NCI-H748 (cell line): ENCODE data around the gene PLK3.
A peak's percentile ranks its signal among the peaks of the same experiment; 100 is the strongest.
"Not testable (repeated sequence)": the region's sequence is repeated elsewhere in the genome, so short reads cannot be mapped to it uniquely, and the experiment has no call there.

Experiments
- DNase-seq: peaks from one replicate; lab custom pipeline; 2025; ENCODE audit not compliant: unreplicated experiment; lab: John Stamatoyannopoulos, UW

The PLK3 gene

DNA sequence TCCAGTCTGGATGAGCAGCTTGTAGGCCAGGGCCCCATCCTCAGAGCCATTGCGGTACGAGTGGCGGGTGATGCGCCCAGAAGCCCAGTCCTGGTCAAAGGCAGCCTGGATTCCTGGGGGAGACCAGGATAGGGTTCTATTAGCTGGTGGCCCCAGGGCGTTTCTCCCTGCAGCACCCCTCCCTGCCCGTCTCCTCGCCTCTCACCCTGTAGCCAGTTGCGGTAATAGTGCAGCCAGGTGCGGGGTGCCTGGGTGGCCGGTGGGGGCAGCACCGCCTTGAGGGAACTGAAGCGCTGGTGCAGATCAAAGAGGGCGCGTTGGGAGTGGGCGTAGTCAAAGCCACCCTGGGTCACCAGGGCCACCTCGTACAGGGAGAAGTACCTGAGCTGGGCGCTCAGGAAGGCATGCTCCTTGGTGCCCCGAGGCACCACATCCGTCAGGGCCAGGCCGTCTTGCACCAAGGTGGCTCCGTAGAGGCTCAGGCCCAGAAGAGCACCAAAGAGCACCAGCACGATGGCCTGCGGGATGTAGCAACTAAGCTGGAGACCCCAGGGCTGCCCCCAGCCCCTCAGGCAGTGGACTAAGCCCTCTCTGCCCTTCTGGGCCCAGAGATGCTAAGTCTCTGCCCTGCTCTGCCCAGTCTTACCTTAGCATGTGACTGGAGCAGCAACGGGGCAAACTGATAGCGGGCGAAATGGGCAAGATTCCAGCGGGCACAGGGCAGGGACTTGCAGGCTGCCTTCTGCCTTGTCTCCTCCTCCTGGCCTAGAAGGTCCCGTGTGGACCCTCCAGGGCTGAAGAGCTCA is 27.2 kb downstream of the PLK3 start:
- DNase-seq, result no peak

DNA sequence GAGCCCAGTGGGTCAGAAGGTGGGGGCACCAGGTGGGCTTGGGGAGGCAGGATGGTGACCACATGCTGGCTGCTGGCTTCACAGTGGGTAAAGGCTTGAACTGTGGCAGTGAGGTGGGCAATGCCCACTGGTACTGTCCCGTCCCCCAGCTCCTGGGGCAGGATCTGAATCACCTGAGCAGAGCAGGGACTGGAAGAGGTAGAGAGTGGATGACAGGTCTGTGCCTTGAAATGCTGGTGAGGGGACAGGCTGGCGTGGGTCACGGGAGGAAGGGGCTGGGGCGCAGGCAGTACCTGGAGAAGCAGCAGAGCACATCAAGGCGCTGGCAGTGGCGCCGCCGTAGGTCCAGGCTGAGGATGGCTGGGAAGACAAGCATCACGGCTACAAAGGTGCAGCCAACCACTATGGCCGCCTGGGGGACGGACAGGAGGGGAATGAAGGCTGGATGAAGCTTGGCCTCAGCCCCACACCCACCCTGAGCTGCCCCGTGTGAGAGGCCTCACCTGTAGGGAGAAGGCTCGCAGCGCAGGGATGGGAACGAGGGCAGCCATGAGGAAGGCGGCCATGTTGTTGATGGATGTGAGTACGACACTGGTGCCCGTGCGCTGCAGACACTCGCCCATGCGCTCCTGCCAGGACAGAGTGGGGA is 27.9 kb downstream of the PLK3 start:
- DNase-seq, result no peak

DNA sequence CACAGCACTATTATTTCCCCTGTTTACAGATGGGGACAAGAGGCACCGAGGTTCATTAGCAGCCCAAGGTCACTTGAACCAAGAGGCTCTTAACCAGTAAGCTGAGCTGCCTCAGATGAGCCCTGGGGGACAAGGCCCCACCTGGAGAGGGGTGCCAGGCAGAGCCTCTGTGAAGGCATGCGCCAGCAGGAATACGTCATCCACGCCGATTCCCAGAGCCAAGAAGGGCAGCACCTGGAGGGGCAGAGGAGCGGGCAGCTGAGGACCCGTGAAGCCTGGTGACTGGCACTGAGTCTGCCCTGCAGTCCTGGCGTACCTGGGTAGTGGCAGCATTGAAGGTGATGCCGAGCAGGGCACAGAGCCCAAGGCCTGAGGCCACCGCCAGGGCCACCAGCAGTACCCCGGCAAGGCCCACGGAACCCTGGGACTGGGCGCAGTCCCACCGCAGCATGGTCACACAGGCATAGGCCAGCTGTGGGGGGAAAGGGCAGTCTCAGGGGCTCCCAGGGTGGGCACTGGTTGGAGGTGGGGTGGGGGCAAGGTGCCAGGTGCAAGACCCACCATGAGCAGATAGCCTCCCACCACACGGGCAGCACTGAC is 28.8 kb downstream of the PLK3 start:
- DNase-seq, result no peak

DNA sequence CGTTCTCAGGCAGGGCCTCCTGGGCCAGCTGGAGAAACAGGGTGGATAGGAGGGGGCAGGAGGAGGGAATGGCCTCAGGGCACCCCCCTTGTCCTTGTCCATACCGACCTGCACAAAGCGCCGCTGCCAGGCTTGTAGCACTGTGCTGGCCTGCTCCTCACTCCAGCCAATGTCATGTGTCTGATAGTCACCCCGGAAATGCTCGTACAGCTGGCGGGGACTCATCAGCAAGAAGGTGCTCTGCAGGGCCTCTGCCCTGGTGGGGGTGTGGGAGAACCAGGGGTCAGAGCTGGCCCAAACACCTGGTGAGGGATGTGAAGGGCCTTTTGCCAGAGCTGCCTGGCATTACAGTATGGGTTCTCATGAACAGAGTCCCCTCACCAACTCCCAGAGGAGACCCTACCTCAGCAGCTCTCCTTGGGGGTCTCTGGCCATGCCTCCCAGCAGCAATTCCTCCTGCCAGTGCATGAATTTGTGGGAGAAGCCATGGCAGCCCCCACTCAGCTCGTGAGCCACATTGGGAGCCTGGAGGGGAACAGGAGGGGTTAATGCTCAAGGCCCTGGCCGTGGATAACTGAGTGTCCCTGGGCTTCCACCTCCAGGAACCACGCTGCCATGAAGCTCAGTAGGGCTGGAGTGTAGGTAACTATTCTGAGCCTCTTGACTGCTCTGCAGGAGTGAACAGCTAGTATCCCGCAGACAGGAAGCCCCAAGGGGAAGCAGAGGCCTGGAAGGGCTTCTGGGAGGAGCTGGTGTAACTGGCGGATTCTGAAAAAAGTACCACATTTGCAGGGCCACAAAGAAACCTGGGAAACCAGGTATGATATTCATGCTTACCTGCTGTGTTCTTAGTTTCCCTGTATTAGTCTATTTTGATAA is 29.6 kb downstream of the PLK3 start:
- no peak for DNase-seq

DNA sequence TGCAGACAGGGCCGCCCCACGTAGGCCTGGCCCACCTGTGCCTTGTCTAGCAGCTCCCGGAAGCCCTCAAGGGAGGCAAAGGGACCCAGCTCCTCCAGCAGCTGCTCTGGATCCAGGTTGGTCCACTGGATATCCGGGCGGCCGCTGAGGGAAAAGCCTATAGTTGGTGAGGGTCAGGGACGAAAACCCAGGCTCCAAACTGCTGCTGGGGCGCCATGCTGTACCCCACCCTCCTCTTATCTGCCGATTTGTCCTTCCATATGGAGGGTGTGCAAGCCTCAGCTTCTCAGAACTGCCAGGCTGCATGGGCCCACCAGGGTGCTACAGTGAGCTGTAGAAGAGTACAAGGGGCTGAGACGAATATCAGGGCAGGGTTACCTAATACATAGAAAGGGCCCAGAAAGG is 30.7 kb downstream of the PLK3 start:
- no peak for DNase-seq

DNA sequence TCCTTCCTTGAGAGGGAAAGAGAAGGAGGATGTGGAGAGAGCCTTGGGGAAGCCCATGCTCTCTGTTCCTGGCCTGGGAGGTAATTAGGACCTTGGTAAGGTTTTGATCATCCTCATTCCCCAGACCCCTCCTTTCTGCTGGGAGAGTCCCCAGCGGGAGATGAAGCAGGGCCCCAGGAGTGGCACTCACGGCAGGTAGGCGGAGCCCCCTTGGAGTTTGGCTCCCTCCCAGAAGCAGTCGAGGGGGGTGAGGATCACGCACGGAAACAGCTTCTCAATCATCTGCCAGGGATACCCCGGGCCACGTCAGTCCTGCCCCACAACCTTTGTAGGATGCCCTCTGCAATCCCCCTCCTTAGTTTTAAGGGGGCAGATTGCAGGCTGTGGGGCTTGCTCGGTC is 31.3 kb downstream of the PLK3 start:
- no peak for DNase-seq

DNA sequence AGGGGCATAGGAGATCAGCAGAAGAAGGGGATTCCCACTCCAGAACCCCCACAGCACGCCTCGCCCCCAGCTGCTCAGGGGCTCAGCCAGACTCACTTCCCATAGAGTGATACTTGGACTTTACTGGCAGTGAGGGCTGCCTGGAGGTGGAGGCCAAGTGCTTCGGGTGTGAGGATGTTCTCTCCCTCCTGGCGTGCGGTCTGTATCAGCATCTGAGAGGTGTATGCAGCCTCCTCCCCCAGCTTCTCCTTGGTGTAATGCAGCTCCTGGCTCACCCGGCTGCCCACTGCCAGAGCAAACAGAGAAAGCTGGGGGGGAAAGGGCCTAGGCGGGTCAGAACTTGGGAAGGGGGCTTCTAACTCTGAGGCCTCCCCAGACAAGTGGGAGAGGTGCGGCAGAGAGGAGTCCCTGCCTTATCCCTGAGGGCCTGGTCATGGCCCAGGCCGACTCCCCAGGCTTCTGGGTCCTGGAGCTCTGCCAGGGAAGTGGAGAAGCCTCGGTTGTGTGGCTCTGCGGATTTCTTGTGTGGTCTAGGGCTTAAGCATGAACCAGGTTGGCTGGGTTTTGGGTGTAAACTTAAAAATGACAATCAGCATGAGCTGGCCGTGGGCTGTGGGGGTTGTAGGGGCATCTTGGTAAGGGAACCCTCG is 32.0 kb downstream of the PLK3 start:
- DNase-seq, result no peak

DNA sequence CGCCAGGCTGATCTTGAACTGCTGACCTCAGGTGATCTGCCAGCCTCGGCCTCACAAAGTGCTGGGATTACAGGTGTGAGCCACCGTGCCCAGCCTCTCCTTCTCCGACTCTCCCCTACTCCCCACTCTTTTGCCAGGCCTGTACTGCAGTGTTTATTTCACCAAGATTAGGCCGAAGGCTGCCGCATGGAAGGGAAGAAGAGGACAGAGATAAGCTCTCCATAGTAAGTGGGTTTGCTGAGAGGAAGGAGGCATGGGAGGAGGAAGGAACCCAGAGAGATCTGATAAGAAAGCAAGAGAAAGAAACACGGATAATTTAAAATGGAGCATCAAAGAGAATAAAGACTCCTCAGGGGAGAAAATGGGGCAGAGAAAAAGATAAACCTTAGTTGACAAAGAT is 34.2 kb downstream of the PLK3 start:
- no peak for DNase-seq

DNA sequence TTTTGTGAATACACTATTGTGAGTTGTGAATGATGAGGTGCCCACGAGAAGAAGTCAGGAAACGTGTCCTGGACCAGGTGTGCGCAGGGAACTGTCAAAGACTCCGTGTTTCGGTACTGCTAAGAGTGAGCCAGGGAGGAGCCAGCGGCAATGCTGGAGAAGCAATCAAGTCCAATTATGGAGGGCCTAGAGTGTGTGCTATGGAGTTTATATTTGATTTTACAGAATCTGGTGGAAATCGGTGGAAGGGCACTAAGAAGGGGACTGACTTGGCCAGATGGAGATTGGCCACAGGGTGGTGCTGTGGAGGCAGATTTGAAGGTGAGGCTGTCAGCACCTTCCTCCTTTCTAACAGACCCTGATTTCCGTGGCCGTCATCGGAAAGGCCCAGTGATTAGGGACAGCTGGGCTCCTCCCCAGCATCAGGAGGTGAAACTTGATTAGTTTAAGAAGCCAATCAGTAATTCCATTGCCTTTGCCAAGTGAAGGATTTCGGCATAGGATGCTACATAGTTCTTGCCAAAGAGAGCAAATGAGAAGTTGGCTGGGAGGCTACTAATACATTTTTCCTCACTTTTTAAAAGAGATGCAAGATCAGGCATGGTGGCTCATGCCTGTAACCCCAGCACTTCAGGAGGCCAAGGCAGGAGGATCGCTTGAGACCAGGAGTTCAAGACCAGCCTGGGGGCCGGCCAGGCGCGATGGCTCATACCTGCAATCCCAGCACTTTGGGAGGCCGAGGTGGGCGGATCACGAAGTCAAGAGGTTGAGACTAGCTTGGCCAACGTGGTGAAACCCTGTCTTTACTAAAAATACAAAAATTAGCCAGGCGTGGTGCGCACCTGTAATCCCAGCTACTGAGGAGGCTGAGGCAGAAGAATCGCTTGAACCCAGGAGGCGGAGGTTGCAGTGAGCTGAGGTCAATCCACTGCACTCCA is 35.8 kb downstream of the PLK3 start:
- peak; percentile 83 for DNase-seq

DNA sequence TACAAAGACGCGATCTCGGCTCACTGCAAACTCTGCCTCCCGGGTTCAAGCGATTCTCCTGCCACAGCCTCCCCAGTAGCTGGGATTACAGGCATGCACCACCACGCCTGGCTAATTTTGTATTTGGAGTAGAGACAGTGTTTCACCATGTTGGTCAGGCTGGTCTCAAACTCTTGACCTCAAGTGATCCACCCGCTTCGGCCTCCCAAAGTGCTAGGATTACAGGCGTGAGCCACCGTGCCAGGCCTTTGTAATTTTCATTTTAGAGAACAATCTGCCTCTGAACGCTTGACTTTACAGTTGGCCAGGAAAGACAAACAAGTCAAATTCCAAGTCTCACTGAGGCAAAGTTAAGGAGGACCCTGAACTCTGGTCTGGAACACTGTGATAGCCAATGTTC is 38.1 kb downstream of the PLK3 start:
- DNase-seq, result not testable (repeated sequence)

DNA sequence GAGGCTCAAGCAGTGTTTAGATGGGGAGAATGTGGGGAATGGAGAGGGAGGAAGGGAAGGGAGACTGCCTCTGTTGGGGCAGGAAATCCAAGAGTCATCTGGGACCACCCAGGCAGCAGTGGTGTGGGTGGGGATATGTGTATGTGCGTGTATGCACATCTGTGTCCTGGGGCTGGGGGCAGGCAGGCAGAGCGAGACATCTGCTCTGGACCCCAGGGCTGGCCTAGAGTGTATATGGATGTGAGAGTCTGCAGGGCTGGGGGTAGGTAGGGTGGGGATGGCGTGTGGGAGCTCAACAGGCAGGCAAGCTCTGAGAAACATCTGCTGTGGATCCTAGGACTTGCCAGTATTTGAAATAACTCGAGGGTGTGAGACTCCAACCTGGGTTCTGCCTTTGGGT is 39.4 kb downstream of the PLK3 start:
- no peak for DNase-seq

DNA sequence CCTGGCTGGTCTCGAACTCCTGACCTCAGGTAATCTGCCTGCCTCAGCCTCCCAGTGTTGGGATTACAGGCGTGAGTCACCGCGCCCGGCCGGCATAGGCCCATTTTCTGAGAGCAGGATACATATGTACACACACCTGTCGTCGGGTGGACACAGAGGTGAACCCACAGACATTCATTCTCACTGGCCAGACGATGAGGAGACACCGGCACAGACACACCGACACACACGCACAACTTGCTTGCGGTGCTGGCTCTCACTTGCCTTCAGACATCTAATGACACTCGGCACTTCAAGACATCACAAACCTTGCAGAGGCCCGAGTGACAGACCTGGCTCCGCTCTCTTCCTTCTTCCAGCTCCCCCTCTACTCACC is 42.3 kb downstream of the PLK3 start:
- peak; percentile 44 for DNase-seq

DNA sequence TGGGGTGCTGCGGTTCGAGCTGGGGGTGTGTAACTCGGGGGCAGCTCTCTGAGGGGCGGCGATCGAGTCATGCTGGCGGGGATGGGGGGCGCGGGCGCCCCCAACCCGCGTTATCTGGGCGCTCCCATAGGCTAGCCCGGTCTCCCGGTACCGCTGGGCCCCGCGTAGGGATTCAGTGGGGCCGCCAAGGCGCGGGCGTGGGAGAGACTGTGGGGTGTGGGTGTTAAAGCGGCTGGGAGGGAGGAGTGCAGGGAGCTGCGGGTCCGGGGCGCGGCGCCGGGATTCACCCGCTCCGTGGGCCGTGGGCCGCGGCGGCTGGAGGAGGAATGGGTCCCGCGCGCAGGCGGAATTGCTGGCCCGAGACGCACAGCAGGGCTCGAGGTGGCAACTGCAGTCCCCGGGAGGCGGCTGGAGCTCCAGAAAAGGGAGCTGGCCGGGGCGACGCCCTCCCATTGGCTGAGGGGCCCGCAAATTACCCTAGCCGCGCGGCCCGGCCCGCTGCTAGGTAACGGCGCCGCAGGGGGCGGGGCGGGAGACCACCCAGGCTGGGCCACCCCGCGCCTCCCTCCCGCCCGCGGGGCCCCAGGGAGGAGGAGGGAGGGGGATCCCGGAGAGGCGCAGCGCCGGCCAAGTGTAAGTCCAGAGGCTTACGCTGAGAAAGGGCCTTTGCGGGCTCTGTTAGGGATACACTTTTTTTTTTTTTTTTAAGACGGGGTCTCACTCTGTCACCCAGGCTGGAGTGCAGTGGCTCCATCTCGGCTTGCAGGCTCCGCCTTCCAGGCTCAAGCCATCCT is 42.9 kb downstream of the PLK3 start, which contains the start of gene PTCH2:
PTCH2 (minus strand) TSS at position 392 of the 794 bp plus-strand sequence; CDS start at position 71, 321 bp downstream.
- DNase-seq, result peak; percentile 88

DNA sequence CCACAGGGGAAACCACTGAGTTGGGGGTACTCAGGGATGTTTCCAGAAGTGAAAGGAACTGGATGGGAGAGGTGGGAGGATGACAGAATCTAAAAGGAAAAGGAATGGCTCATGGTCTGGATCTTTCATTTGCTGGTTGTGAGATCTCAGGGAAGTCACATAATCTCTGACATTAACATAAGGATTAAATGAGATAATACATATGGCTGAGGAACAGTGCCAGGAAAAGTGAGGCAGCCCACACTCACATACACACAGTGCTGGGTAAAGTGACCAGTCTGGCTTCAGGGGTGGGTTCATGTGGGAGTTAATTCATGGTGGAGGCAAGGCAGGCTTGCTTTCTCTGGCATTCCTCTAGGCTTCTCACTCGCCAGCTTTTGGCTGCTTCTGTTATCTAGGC is 46.8 kb downstream of the PLK3 start:
- no peak for DNase-seq

DNA sequence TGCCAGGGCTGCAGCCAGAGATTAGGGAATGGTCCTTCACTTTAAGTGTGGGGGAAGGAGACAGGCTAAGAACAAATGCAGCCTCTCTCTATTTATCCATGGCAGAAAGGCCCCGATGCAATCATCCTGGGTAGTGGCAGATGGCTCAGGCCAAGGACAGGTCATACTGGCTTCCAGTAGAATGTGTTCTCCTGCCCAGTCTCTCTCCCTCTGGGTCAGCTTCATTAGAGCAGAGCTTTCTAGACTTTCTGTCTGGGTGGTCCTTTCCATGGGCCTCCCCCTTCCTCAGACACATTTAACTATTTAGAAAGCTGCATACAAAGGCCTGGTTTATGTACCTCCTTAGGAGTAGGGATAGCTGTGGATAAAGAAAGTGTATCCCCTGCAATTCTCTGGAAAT is 47.7 kb downstream of the PLK3 start:
- no peak for DNase-seq

DNA sequence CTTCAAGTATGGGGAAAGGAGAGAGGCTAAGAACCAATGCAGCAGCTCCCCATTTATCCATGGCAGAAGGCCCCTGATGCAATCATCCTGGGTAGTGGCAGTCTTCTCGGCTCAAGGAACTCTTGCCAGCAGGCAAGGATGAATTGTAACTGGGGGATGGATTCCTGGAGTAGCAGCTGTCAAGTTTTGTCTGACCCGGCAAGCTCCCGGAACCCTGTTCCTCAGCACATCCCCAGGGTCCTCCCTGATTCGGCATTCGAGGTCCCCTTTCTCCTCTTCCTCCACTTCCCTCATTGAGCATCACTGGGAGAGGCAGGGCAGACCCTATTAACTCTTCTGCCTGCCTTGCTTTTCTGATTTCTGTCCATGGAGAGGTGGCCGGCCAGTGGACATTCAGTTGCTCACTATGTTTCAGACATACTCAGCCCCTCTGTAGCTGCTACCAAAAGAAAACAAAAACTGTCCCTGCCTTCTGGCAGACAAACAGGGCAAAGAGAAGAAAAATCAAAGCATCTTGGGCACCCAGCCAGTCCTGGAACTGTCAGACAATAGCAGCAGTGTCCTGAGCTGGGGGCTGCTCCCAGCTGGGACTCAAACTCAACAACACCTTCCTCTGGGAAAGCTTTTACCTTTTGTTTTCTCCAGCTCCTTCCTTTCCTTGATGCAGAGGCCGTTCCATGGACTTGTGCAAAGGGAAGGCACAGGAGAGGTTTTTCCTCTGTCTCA is 48.4 kb downstream of the PLK3 start:
- DNase-seq, result no peak

DNA sequence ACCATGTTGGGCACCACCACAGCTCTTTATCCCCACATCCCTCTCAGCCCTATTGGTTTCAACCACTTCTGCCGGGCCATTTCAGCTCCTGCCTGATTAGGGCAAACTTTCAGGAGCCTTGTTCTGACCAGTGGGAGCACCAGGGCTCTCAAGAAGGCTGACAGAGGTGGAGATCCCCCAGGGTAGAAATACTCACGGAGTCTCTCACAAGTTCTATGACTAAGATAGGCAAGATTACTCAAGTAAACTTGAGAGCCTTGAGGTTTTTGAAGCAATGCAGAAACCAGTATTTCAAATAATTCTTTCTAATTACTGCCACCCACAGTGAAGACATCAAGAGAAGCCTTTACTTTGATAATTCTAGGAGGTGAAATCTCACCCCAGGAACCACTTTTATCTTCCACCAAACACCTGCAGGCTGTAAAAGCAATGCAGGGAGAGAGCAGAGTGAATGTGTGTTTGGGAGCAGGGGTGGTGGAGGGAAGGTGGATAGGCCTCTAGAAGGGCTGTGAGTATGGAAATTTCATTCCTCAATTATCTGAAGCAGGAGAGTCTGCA is 49.5 kb downstream of the PLK3 start:
- DNase-seq, result no peak

DNA sequence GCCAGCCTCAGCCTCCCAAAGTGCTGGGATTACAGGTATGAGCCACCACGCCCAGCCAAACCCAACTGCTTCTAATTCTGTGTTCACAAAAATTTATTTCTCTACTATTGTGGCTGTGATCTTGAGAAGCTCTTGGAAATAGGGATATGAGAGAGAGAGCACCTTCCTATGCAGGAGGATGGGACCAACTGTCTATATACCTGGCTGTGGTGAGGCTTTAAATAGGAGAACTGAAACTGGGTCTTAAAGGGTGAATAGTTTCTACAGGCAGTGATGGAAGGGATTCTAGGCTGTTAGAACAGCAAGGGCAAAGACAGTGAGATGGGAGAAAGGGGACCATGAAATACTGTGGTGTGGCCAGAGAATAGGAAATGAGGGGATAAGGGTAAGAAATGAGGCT is 51.1 kb downstream of the PLK3 start:
- DNase-seq, result no peak
